ENCODE results near the gene MS4A1.
"Not testable (repeated sequence)": the region's sequence is repeated elsewhere in the genome, so short reads cannot be mapped to it uniquely, and the experiment has no call there.

MS4A1 gene

GRCh38 chr11:60455531-60456042, at the start of gene MS4A1:
TSS of gene MS4A1 (plus strand) at chr11:60455847. CDS start at chr11:60462375, 6,528 bp downstream.
- H3K36me3 ChIP-seq (ENCODE audit: control insufficient read depth, low read depth, low read length): no peaks in the 10 kb centered on the region
- H3K4me1 ChIP-seq (ENCODE audit: control insufficient read depth, low read depth, low read length): no peaks in the 10 kb centered on the region
- H3K4me3 ChIP-seq (ENCODE audit: low read length): no peak within 1 kb of the TSS
- H3K9me3 ChIP-seq (ENCODE audit: control insufficient read depth, low read depth, low read length): no peaks in the 10 kb centered on the region
- no peak within 1 kb of the TSS for H3K27ac ChIP-seq (ENCODE audit: low read length)
- H3K27me3 ChIP-seq (ENCODE audit: control insufficient read depth, insufficient read depth, low read length): no peaks in the 10 kb centered on the region
- no peak within 1 kb of the TSS for H3K9ac ChIP-seq (ENCODE audit: low read length)

GRCh38 chr11:60420015-60420414, 35.6 kb upstream of the MS4A1 start:
- H3K4me1 ChIP-seq (ENCODE audit: control insufficient read depth, low read depth, low read length): no peaks in the 10 kb centered on the region

GRCh38 chr11:60422609-60423008, 33.0 kb upstream of the MS4A1 start:
- Histone ChIP-seq H3K9ac (ENCODE audit: low read length) (no peak overlapping the region), H3K4me3 (ENCODE audit: low read length) (no peak overlapping the region), H3K27me3 (ENCODE audit: control insufficient read depth, insufficient read depth, low read length) (no peaks in the 10 kb centered on the region), H3K27ac (ENCODE audit: low read length) (no peak overlapping the region), H3K36me3 (ENCODE audit: control insufficient read depth, low read depth, low read length) (no peaks in the 10 kb centered on the region), H3K4me1 (ENCODE audit: control insufficient read depth, low read depth, low read length) (no peaks in the 10 kb centered on the region), H3K9me3 (ENCODE audit: control insufficient read depth, low read depth, low read length) (no peaks in the 10 kb centered on the region)

More at GRCh38 chr11:60420015-60420414, 35.6 kb upstream of the MS4A1 start:
- H3K4me3 ChIP-seq (ENCODE audit: low read length): no peak overlapping the region
- no peak overlapping the region for H3K27ac ChIP-seq (ENCODE audit: low read length)
- H3K9me3 ChIP-seq (ENCODE audit: control insufficient read depth, low read depth, low read length): no peaks in the 10 kb centered on the region
- H3K9ac ChIP-seq (ENCODE audit: low read length): no peak overlapping the region
- H3K27me3 ChIP-seq (ENCODE audit: control insufficient read depth, insufficient read depth, low read length): no peaks in the 10 kb centered on the region
- no peaks in the 10 kb centered on the region for H3K36me3 ChIP-seq (ENCODE audit: control insufficient read depth, low read depth, low read length)

- Histone ChIP-seq H3K9ac (ENCODE audit: low read length) (no peak overlapping the region), H3K27me3 (ENCODE audit: control insufficient read depth, insufficient read depth, low read length) (no peaks in the 10 kb centered on the region), H3K4me1 (ENCODE audit: control insufficient read depth, low read depth, low read length) (peaks cover under 1% of the 10 kb centered on the region), H3K4me3 (ENCODE audit: low read length) (no peak overlapping the region), H3K27ac (ENCODE audit: low read length) (no peak overlapping the region), H3K9me3 (ENCODE audit: control insufficient read depth, low read depth, low read length) (no peaks in the 10 kb centered on the region), H3K36me3 (ENCODE audit: control insufficient read depth, low read depth, low read length) (no peaks in the 10 kb centered on the region)
Observed at GRCh38 chr11:60428517-60428916, 27.1 kb upstream of the MS4A1 start.

GRCh38 chr11:60429272-60429671, 26.4 kb upstream of the MS4A1 start, which contains the start of gene MS4A5:
TSS of gene MS4A5 (plus strand) at chr11:60429572. CDS start at chr11:60429675, 103 bp downstream.
- H3K27ac ChIP-seq (ENCODE audit: low read length): no peak within 1 kb of the TSS
- H3K9ac ChIP-seq (ENCODE audit: low read length): no peak within 1 kb of the TSS
- H3K4me1 ChIP-seq (ENCODE audit: control insufficient read depth, low read depth, low read length): peaks cover 3% of the 10 kb centered on the region
- H3K4me3 ChIP-seq (ENCODE audit: low read length): no peak within 1 kb of the TSS
- H3K27me3 ChIP-seq (ENCODE audit: control insufficient read depth, insufficient read depth, low read length): no peaks in the 10 kb centered on the region
- no peaks in the 10 kb centered on the region for H3K9me3 ChIP-seq (ENCODE audit: control insufficient read depth, low read depth, low read length)
- no peaks in the 10 kb centered on the region for H3K36me3 ChIP-seq (ENCODE audit: control insufficient read depth, low read depth, low read length)

GRCh38 chr11:60431251-60431650, 24.4 kb upstream of the MS4A1 start:
- Histone ChIP-seq H3K27ac (ENCODE audit: low read length) (no peak overlapping the region), H3K36me3 (ENCODE audit: control insufficient read depth, low read depth, low read length) (no peaks in the 10 kb centered on the region), H3K4me3 (ENCODE audit: low read length) (no peak overlapping the region), H3K9me3 (ENCODE audit: control insufficient read depth, low read depth, low read length) (no peaks in the 10 kb centered on the region), H3K27me3 (ENCODE audit: control insufficient read depth, insufficient read depth, low read length) (no peaks in the 10 kb centered on the region), H3K9ac (ENCODE audit: low read length) (no peak overlapping the region), H3K4me1 (ENCODE audit: control insufficient read depth, low read depth, low read length) (peaks cover 3% of the 10 kb centered on the region)

GRCh38 chr11:60433401-60433800, 22.2 kb upstream of the MS4A1 start:
- H3K27me3 ChIP-seq (ENCODE audit: control insufficient read depth, insufficient read depth, low read length): no peaks in the 10 kb centered on the region
- peaks cover 3% of the 10 kb centered on the region for H3K4me1 ChIP-seq (ENCODE audit: control insufficient read depth, low read depth, low read length)
- no peak overlapping the region for H3K27ac ChIP-seq (ENCODE audit: low read length)
- H3K9me3 ChIP-seq (ENCODE audit: control insufficient read depth, low read depth, low read length): no peaks in the 10 kb centered on the region
- no peak overlapping the region for H3K9ac ChIP-seq (ENCODE audit: low read length)
- no peaks in the 10 kb centered on the region for H3K36me3 ChIP-seq (ENCODE audit: control insufficient read depth, low read depth, low read length)
- no peak overlapping the region for H3K4me3 ChIP-seq (ENCODE audit: low read length)

GRCh38 chr11:60447070-60447469, 8.6 kb upstream of the MS4A1 start:
- Histone ChIP-seq H3K9ac (ENCODE audit: low read length) (no peak overlapping the region), H3K9me3 (ENCODE audit: control insufficient read depth, low read depth, low read length) (no peaks in the 10 kb centered on the region), H3K4me3 (ENCODE audit: low read length) (no peak overlapping the region), H3K36me3 (ENCODE audit: control insufficient read depth, low read depth, low read length) (no peaks in the 10 kb centered on the region), H3K27ac (ENCODE audit: low read length) (no peak overlapping the region), H3K27me3 (ENCODE audit: control insufficient read depth, insufficient read depth, low read length) (no peaks in the 10 kb centered on the region), H3K4me1 (ENCODE audit: control insufficient read depth, low read depth, low read length) (no peaks in the 10 kb centered on the region)

GRCh38 chr11:60447846-60448245, 7.8 kb upstream of the MS4A1 start:
- no peaks in the 10 kb centered on the region for H3K9me3 ChIP-seq (ENCODE audit: control insufficient read depth, low read depth, low read length)
- no peaks in the 10 kb centered on the region for H3K27me3 ChIP-seq (ENCODE audit: control insufficient read depth, insufficient read depth, low read length)
- H3K4me3 ChIP-seq (ENCODE audit: low read length): no peak overlapping the region
- no peak overlapping the region for H3K27ac ChIP-seq (ENCODE audit: low read length)
- no peak overlapping the region for H3K9ac ChIP-seq (ENCODE audit: low read length)
- H3K36me3 ChIP-seq (ENCODE audit: control insufficient read depth, low read depth, low read length): no peaks in the 10 kb centered on the region
- no peaks in the 10 kb centered on the region for H3K4me1 ChIP-seq (ENCODE audit: control insufficient read depth, low read depth, low read length)

GRCh38 chr11:60451185-60451584, 4.5 kb upstream of the MS4A1 start:
- H3K9ac ChIP-seq (ENCODE audit: low read length); H3K4me1 ChIP-seq (ENCODE audit: control insufficient read depth, low read depth, low read length); H3K27ac ChIP-seq (ENCODE audit: low read length); H3K4me3 ChIP-seq (ENCODE audit: low read length); H3K27me3 ChIP-seq (ENCODE audit: control insufficient read depth, insufficient read depth, low read length); H3K36me3 ChIP-seq (ENCODE audit: control insufficient read depth, low read depth, low read length); H3K9me3 ChIP-seq (ENCODE audit: control insufficient read depth, low read depth, low read length): not testable (repeated sequence)

- Histone ChIP-seq H3K27me3 (ENCODE audit: control insufficient read depth, insufficient read depth, low read length) (no peaks in the 10 kb centered on the region), H3K4me1 (ENCODE audit: control insufficient read depth, low read depth, low read length) (no peaks in the 10 kb centered on the region), H3K9ac (ENCODE audit: low read length) (no peak overlapping the region), H3K36me3 (ENCODE audit: control insufficient read depth, low read depth, low read length) (no peaks in the 10 kb centered on the region), H3K9me3 (ENCODE audit: control insufficient read depth, low read depth, low read length) (no peaks in the 10 kb centered on the region), H3K4me3 (ENCODE audit: low read length) (no peak overlapping the region), H3K27ac (ENCODE audit: low read length) (no peak overlapping the region)
Observed at GRCh38 chr11:60454212-60454611, 1.4 kb upstream of the MS4A1 start.

GRCh38 chr11:60457576-60457975, 1.9 kb downstream of the MS4A1 start:
- Histone ChIP-seq H3K9ac (ENCODE audit: low read length) (no peak overlapping the region), H3K4me1 (ENCODE audit: control insufficient read depth, low read depth, low read length) (no peaks in the 10 kb centered on the region), H3K9me3 (ENCODE audit: control insufficient read depth, low read depth, low read length) (no peaks in the 10 kb centered on the region), H3K27me3 (ENCODE audit: control insufficient read depth, insufficient read depth, low read length) (no peaks in the 10 kb centered on the region), H3K27ac (ENCODE audit: low read length) (no peak overlapping the region), H3K4me3 (ENCODE audit: low read length) (no peak overlapping the region), H3K36me3 (ENCODE audit: control insufficient read depth, low read depth, low read length) (no peaks in the 10 kb centered on the region)
